GM12892 (cell line): ENCODE results near the gene CTNND2.

Experiments
- POLR2A ChIP-seq: IDR thresholded peaks from 2 replicates; pipeline ENCODE4 v1.6.1; 2011; ENCODE audit warnings: low read depth, low read length, control low read depth
- POLR2AphosphoS5 ChIP-seq: IDR thresholded peaks from 2 replicates; pipeline ENCODE4 v1.6.1; 2011; ENCODE audit warnings: low read depth, low read length, control low read depth
- TAF1 ChIP-seq: IDR thresholded peaks from 2 replicates; pipeline ENCODE4 v1.6.1; 2011; ENCODE audit warnings: low read depth, mild to moderate bottlenecking, control low read depth, low read length, borderline replicate concordance

- no peak for TF ChIP-seq POLR2A
- no peak for TF ChIP-seq POLR2AphosphoS5
- TF ChIP-seq TAF1, result no peak
Measured at GRCh38 chr5:11390291-11390767, 513.9 kb downstream of the CTNND2 start.
